Skeletal muscle satellite cell (primary cell): ENCODE data around the gene DPP6.

Source experiments
- H3K27me3 ChIP-seq: 2 replicates; pipeline ENCODE4 v1.7.0; 2013; ENCODE audit warnings: low read length; ENCODE audit not compliant: control insufficient read depth, insufficient read depth
- H3K36me3 ChIP-seq: 2 replicates; pipeline ENCODE4 v1.7.0; 2013; ENCODE audit warnings: mild to moderate bottlenecking, control low read depth, low read length; ENCODE audit not compliant: insufficient read depth
- H3K4me1 ChIP-seq: 2 replicates; pipeline ENCODE4 v1.7.0; 2013; ENCODE audit warnings: low read length; ENCODE audit not compliant: control insufficient read depth, insufficient read depth
- H3K4me2 ChIP-seq: 2 replicates; pipeline ENCODE4 v1.7.0; 2013; ENCODE audit warnings: mild to moderate bottlenecking, low read length
- H3K4me3 ChIP-seq: 2 replicates; pipeline ENCODE4 v1.7.0; 2013; ENCODE audit warnings: low read length
- H3K9ac ChIP-seq: 2 replicates; pipeline ENCODE4 v1.7.0; 2013; ENCODE audit warnings: mild to moderate bottlenecking, low read depth, low read length, moderate library complexity
- H3K9me3 ChIP-seq: replicated peaks from 2 replicates; pipeline ENCODE4 v1.7.0; 2013; ENCODE audit warnings: mild to moderate bottlenecking, control low read depth, low read length

DPP6 gene

GRCh38 chr7:154910125-154910524 lies 857.9 kb downstream of the DPP6 start:
- H3K4me2 ChIP-seq = no peak overlapping the region
- H3K9ac ChIP-seq = no peak overlapping the region
- peaks cover 8% of the 10 kb centered on the region for H3K27me3 ChIP-seq
- H3K4me1 ChIP-seq = no peaks in the 10 kb centered on the region
- no peaks in the 10 kb centered on the region for H3K9me3 ChIP-seq
- H3K4me3 ChIP-seq = no peak overlapping the region
- no peaks in the 10 kb centered on the region for H3K36me3 ChIP-seq

DNA sequence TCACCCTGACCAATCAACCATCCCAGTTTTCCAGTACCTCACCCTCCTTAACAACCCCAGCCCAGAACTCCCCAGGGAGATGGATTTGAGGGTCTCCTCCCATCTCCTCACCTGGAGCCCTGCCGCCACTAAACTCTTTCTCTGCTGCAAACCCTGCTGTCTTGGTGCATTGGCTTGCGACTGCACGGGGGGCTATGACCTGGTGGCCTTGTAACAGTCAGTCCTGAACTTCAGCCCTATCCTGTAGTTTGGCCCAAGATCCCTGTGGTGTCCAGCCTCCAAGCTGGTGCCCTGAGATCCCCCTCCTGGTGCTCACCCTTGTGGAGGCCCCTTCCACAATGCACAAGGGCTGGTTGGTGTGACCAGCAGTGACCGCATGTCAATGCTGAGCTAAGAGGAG lies 858.8 kb downstream of the DPP6 start:
- no peaks in the 10 kb centered on the region for H3K36me3 ChIP-seq
- no peaks in the 10 kb centered on the region for H3K4me1 ChIP-seq
- no peak overlapping the region for H3K4me3 ChIP-seq
- H3K4me2 ChIP-seq = no peak overlapping the region
- H3K9ac ChIP-seq = no peak overlapping the region
- no peaks in the 10 kb centered on the region for H3K9me3 ChIP-seq
- peaks cover 8% of the 10 kb centered on the region for H3K27me3 ChIP-seq

DNA sequence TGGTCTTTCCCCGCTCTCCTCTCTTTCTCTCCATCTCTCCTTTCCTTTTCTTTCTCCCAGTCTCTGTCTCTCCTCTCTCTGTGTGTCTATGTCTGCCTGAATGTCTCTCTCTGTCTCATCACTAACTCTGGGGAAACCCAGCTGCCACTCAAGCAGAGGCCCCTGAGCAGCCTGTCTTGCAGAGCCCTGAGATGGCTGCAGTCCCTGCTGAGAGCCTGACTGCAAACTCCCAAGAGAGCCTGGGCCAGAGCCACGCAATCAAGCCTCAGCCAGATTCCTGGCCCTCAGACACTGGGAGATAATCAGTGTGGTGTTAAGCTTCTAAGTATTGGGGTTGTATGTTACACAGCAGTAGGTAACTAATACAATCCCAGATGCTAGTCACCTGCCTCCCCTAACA lies 859.2 kb downstream of the DPP6 start:
- no peak overlapping the region for H3K4me3 ChIP-seq
- H3K9ac ChIP-seq = no peak overlapping the region
- peaks cover 8% of the 10 kb centered on the region for H3K27me3 ChIP-seq
- H3K4me1 ChIP-seq = no peaks in the 10 kb centered on the region
- H3K9me3 ChIP-seq = no peaks in the 10 kb centered on the region
- H3K4me2 ChIP-seq = no peak overlapping the region
- no peaks in the 10 kb centered on the region for H3K36me3 ChIP-seq

DNA sequence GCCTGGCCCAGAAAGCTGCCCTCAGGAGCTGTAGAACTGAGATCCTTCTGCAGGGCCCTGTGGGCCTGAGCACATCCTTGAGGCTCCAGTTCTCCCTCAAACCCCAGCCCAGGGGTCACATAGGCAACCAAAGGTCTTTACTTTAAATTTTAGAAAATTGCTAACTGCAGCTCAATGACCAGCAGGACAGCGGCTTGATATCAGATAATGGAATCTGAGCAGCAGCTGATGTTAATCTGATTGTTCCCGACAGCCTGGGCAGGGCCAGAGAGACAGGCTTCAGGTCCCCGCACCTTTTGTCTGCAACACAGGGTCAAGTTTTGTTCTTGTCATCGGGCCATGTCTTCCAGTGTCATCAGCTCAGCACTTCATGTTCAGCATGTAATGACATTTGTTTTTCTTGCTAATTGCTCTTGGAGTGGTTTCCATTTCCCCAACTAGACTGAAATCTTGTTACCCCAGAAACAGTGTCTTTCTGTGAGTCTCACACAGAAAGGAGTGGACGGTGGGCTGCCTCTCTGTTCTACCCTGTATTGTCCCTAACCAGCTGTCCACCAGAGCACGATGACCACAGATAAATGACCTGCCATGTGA lies 859.8 kb downstream of the DPP6 start:
- Histone ChIP-seq H3K36me3 (no peaks in the 10 kb centered on the region), H3K9me3 (no peaks in the 10 kb centered on the region), H3K27me3 (peaks cover 8% of the 10 kb centered on the region), H3K4me3 (no peak overlapping the region), H3K4me1 (no peaks in the 10 kb centered on the region), H3K4me2 (no peak overlapping the region), H3K9ac (no peak overlapping the region)

GRCh38 chr7:154912871-154913637 lies 860.9 kb downstream of the DPP6 start:
- H3K9ac ChIP-seq = no peak overlapping the region
- no peaks in the 10 kb centered on the region for H3K4me1 ChIP-seq
- no peaks in the 10 kb centered on the region for H3K36me3 ChIP-seq
- peaks cover 8% of the 10 kb centered on the region for H3K27me3 ChIP-seq
- H3K4me2 ChIP-seq = no peak overlapping the region
- no peaks in the 10 kb centered on the region for H3K9me3 ChIP-seq
- no peak overlapping the region for H3K4me3 ChIP-seq

- H3K9ac ChIP-seq = no peak overlapping the region
- no peaks in the 10 kb centered on the region for H3K36me3 ChIP-seq
- no peaks in the 10 kb centered on the region for H3K9me3 ChIP-seq
- H3K4me1 ChIP-seq = no peaks in the 10 kb centered on the region
- H3K27me3 ChIP-seq = peaks cover 8% of the 10 kb centered on the region
- H3K4me2 ChIP-seq = peak overlapping the region; percentile 48
- H3K4me3 ChIP-seq = no peak overlapping the region
These were observed 861.6 kb downstream of the DPP6 start for GRCh38 chr7:154913638-154914307.

DNA sequence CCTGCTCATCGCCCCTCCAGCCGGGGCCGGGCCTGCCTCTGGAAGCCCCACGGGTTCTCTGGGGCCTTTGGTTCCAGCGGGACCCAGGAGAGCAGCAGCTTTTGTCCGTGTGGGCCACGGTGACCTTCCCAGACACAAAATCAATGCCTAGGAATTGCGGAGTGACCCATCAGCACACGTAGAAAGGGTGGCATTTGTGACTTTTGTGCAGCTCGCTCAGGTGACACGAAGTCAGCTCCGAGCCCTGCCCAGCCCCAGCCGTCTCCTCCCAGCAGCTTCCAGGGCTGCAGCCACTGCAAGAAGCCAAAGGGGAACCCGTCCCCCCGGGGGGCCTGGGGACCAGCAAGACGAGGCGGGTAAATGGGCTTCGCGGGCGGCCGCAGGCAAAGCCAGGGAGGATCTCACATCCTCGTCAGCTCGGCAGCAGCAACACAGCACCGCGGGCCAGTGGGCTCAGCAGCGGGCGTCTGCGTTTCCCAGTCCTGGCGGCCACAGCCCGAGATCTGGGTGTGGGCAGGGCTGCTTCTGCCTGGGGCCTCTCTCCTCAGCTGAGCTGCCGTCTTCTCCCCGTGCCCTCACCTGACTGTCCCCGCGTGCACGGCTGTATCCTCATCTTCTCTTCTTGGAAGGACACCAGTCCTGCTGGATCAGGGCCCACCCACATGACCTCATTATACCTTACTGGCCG lies 862.3 kb downstream of the DPP6 start:
- no peak overlapping the region for H3K9ac ChIP-seq
- no peaks in the 10 kb centered on the region for H3K36me3 ChIP-seq
- H3K4me2 ChIP-seq = no peak overlapping the region
- no peaks in the 10 kb centered on the region for H3K9me3 ChIP-seq
- H3K27me3 ChIP-seq = peaks cover 12% of the 10 kb centered on the region
- no peak overlapping the region for H3K4me3 ChIP-seq
- H3K4me1 ChIP-seq = no peaks in the 10 kb centered on the region

DNA sequence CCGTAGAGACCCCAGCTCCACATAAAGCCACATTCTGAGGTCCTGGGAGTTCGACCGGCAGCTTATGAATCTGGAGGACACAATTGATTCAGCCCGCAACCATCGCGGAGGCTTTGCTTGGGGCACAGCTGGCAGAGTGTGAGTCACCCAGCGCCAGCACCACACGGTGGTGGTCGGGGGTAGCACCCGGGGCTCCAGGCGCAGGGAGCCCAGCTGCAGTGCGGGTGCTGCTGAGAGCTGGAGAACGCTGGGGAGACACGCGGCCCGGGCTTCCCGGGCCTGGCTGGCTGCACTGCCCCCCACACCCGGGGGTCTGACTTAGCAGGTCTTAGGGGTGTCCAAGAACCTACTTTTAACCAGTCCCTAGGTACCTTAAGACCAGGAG lies 862.8 kb downstream of the DPP6 start:
- no peak overlapping the region for H3K4me3 ChIP-seq
- H3K27me3 ChIP-seq = peaks cover 12% of the 10 kb centered on the region
- no peaks in the 10 kb centered on the region for H3K9me3 ChIP-seq
- peaks cover 4% of the 10 kb centered on the region for H3K4me1 ChIP-seq
- H3K9ac ChIP-seq = no peak overlapping the region
- H3K36me3 ChIP-seq = no peaks in the 10 kb centered on the region
- H3K4me2 ChIP-seq = no peak overlapping the region

DNA sequence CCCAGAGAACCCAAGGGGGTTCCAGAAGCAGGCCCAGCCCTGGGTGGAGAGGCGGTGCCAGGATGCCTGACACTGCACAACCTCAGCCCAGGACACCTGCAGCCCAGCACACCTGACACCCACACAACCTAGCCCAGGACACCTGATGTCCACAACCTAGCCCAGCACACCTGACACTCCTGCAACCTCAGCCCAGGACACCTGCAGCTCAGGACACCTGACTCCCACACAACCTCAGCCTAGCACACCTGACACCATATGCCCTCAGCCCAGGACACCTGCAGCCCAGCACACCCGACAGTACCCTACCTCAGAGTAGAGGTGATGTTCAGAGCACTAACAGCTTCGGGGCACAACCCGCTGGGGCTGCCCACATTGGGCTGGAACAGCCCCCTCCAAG lies 863.4 kb downstream of the DPP6 start:
- Histone ChIP-seq H3K4me1 (peaks cover 5% of the 10 kb centered on the region), H3K4me2 (no peak overlapping the region), H3K27me3 (peaks cover 12% of the 10 kb centered on the region), H3K9me3 (no peaks in the 10 kb centered on the region), H3K4me3 (no peak overlapping the region), H3K9ac (no peak overlapping the region), H3K36me3 (no peaks in the 10 kb centered on the region)

GRCh38 chr7:154916381-154916780 lies 864.2 kb downstream of the DPP6 start:
- Histone ChIP-seq H3K9ac (no peak overlapping the region), H3K9me3 (no peaks in the 10 kb centered on the region), H3K27me3 (peaks cover 12% of the 10 kb centered on the region), H3K36me3 (no peaks in the 10 kb centered on the region), H3K4me2 (no peak overlapping the region), H3K4me3 (no peak overlapping the region), H3K4me1 (peaks cover 5% of the 10 kb centered on the region)
